Dendritic cell treated with granulocyte-macrophage colony-stimulating factor and Interleukin-4, amounts not matched to agents 40 ng/mL and 50 ng/mL, for 4 days (primary cell): ENCODE results near the gene GMPR2.
"Not testable (repeated sequence)": the region's sequence is repeated elsewhere in the genome, so short reads cannot be mapped to it uniquely, and the experiment has no call there.

Source experiments
- H3K27ac Mint-ChIP-seq: one replicate; pipeline ENCODE4 v1.8.0; 2022; ENCODE audit warnings: mild to moderate bottlenecking, mixed read lengths
- H3K27me3 Mint-ChIP-seq: one replicate; pipeline ENCODE4 v1.8.0; 2022; ENCODE audit warnings: mild to moderate bottlenecking, mixed read lengths
- H3K36me3 Mint-ChIP-seq: one replicate; pipeline ENCODE4 v1.8.0; 2022; ENCODE audit warnings: low read depth, mixed read lengths
- H3K4me1 Mint-ChIP-seq: one replicate; pipeline ENCODE4 v1.8.0; 2022; ENCODE audit warnings: low read depth, mixed read lengths
- H3K4me3 Mint-ChIP-seq: one replicate; pipeline ENCODE4 v1.8.0; 2022; ENCODE audit warnings: mild to moderate bottlenecking, moderate library complexity, mixed read lengths
- H3K9me3 Mint-ChIP-seq: one replicate; pipeline ENCODE4 v1.8.0; 2022; ENCODE audit warnings: mixed read lengths
- intact Hi-C: fragments of 100-400 bp; cut with micrococcal nuclease; formaldehyde crosslinking; loops from one replicate; pipeline ENCODE4 v1.15.0; 2022

Gene GMPR2

DNA sequence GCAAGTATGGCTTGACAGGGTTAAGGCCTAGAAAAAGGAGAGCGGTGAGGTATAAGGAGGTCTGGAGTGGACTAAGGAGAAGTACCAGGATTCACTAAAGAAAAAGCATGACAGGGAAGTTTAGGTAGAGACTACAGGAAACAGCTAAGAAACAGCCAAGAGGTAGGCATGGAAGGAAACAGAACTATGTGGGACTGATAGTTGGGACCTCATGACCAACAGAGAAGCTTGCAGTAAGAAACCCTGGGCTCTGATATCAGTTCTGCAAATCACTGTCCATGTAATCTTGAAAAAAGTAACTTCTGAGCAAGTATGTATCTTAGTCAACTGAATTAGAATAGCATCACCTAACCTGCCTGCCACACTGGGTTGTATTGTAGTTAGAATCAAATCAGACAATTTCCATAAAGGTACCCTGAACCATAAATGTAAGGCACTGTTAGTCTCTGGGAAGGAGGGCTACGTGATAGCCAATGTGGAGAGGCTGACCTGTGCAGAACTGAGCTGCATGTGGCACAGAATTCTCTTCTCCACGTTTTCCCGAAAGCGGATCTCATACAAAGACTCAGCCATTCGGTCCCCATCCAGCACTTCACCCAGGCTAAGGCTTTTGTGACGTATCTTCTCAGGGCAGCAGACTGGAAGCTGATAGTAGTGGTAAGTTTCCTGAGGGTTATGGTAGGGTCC, 38.4 kb upstream of the GMPR2 start:
- H3K4me3 Mint-ChIP-seq: peak overlapping the region; percentile 94
- intact Hi-C loops: no loop called here
- no peaks in the 10 kb centered on the region for H3K27me3 Mint-ChIP-seq
- H3K9me3 Mint-ChIP-seq: peaks cover 5% of the 10 kb centered on the region
- H3K27ac Mint-ChIP-seq: peak overlapping the region; percentile 94
- H3K4me1 Mint-ChIP-seq: peaks cover 66% of the 10 kb centered on the region
- H3K36me3 Mint-ChIP-seq: peaks cover 76% of the 10 kb centered on the region

GRCh38 chr14:24194873-24195185, 37.9 kb upstream of the GMPR2 start:
- H3K27ac Mint-ChIP-seq: peak overlapping the region; percentile 94
- peaks cover 68% of the 10 kb centered on the region for H3K4me1 Mint-ChIP-seq
- H3K4me3 Mint-ChIP-seq: peak overlapping the region; percentile 94
- intact Hi-C loops: loop anchor here (1.0 to 5.0 kb wide), 2 partner anchors 18 to 33 kb away; partner anchors contain the start of genes CHMP4A and IRF9
- H3K9me3 Mint-ChIP-seq: peaks cover 10% of the 10 kb centered on the region
- peaks cover 78% of the 10 kb centered on the region for H3K36me3 Mint-ChIP-seq
- no peaks in the 10 kb centered on the region for H3K27me3 Mint-ChIP-seq

GRCh38 chr14:24195186-24196070, 37.3 kb upstream of the GMPR2 start, which contains the start of gene TM9SF1:
Gene TM9SF1, minus strand, starts transcription at chr14:24195441. Its CDS starts 422 bp downstream, at chr14:24195019.
- Mint-ChIP-seq H3K27me3 (no peaks in the 10 kb centered on the region), H3K4me3 (peak within 1 kb of the TSS; percentile 94), H3K27ac (peak within 1 kb of the TSS; percentile 94), H3K4me1 (peaks cover 64% of the 10 kb centered on the region), H3K36me3 (peaks cover 78% of the 10 kb centered on the region), H3K9me3 (peaks cover 10% of the 10 kb centered on the region)
- intact Hi-C loops: loop anchor here (1.0 to 5.0 kb wide), 2 partner anchors 18 to 33 kb away; partner anchors contain the start of genes CHMP4A and IRF9

- Mint-ChIP-seq H3K9me3 (peaks cover 13% of the 10 kb centered on the region), H3K27ac (peak overlapping the region; percentile 94), H3K36me3 (peaks cover 77% of the 10 kb centered on the region), H3K4me1 (peaks cover 64% of the 10 kb centered on the region), H3K27me3 (no peaks in the 10 kb centered on the region), H3K4me3 (peak overlapping the region; percentile 94)
- intact Hi-C loops: loop anchor here (5.0 kb wide), 1 partner anchor 34 kb away; the partner anchor contains the start of gene IRF9
Measured at GRCh38 chr14:24196071-24197055, 36.4 kb upstream of the GMPR2 start.

GRCh38 chr14:24197056-24197450, 35.7 kb upstream of the GMPR2 start:
- peaks cover 57% of the 10 kb centered on the region for H3K4me1 Mint-ChIP-seq
- peak overlapping the region; percentile 94 for H3K27ac Mint-ChIP-seq
- no peaks in the 10 kb centered on the region for H3K27me3 Mint-ChIP-seq
- intact Hi-C loops: loop anchor here (5.0 kb wide), 1 partner anchor 35 kb away; the partner anchor contains the start of gene IRF9
- peak overlapping the region; percentile 94 for H3K4me3 Mint-ChIP-seq
- H3K9me3 Mint-ChIP-seq: peaks cover 20% of the 10 kb centered on the region
- H3K36me3 Mint-ChIP-seq: peaks cover 77% of the 10 kb centered on the region

GRCh38 chr14:24198814-24199524, 33.8 kb upstream of the GMPR2 start:
- Mint-ChIP-seq H3K36me3 (peaks cover 84% of the 10 kb centered on the region), H3K4me1 (peaks cover 45% of the 10 kb centered on the region)

GRCh38 chr14:24202538-24202937, 30.2 kb upstream of the GMPR2 start:
- Mint-ChIP-seq H3K9me3 (peaks cover 32% of the 10 kb centered on the region), H3K36me3 (peaks cover 96% of the 10 kb centered on the region), H3K4me1 (peaks cover 28% of the 10 kb centered on the region)
- intact Hi-C loops, H3K27me3 Mint-ChIP-seq, H3K27ac Mint-ChIP-seq, H3K4me3 Mint-ChIP-seq: not testable (repeated sequence)

More at GRCh38 chr14:24198814-24199524, 33.8 kb upstream of the GMPR2 start:
- H3K4me3 Mint-ChIP-seq: no peak overlapping the region
- no peaks in the 10 kb centered on the region for H3K27me3 Mint-ChIP-seq
- peak overlapping the region; percentile 50 for H3K27ac Mint-ChIP-seq
- H3K9me3 Mint-ChIP-seq: peaks cover 32% of the 10 kb centered on the region
- intact Hi-C loops: loop anchor here (5.0 kb wide), 1 partner anchor 37 kb away; the partner anchor contains the start of gene IRF9

DNA sequence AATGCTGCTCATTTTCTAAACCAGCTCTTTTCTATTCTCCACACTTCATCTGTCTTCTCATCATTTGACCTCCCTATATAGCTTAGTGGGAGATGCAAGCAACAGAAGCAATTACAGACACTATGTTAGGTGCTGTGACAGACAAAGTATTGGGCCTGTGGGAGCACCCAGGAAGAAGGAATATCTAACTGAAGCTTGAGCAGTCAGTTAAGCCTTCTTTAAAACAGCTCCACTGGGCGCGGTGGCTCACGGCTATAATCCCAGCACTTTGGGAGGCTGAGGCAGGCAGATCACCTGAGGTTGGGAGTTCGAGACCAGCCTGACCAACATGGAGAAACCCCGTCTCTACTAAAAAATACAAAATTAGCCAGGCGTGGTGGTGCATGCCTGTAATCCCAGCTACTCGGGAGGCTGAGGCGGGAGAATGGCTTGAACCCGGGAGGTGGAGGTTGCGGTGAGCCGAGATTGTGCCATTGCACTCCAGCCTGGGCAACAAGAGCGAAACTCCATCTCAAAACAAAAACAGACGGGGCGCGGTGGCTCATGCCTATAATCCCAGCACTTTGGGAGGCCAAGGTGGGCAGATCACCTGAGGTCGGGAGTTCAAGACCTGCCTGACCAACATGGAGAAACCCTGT, 29.4 kb upstream of the GMPR2 start:
- H3K27me3 Mint-ChIP-seq, intact Hi-C loops, H3K4me3 Mint-ChIP-seq, H3K27ac Mint-ChIP-seq: not testable (repeated sequence)
- H3K36me3 Mint-ChIP-seq: peaks cover 98% of the 10 kb centered on the region
- peaks cover 32% of the 10 kb centered on the region for H3K4me1 Mint-ChIP-seq
- peaks cover 32% of the 10 kb centered on the region for H3K9me3 Mint-ChIP-seq

DNA sequence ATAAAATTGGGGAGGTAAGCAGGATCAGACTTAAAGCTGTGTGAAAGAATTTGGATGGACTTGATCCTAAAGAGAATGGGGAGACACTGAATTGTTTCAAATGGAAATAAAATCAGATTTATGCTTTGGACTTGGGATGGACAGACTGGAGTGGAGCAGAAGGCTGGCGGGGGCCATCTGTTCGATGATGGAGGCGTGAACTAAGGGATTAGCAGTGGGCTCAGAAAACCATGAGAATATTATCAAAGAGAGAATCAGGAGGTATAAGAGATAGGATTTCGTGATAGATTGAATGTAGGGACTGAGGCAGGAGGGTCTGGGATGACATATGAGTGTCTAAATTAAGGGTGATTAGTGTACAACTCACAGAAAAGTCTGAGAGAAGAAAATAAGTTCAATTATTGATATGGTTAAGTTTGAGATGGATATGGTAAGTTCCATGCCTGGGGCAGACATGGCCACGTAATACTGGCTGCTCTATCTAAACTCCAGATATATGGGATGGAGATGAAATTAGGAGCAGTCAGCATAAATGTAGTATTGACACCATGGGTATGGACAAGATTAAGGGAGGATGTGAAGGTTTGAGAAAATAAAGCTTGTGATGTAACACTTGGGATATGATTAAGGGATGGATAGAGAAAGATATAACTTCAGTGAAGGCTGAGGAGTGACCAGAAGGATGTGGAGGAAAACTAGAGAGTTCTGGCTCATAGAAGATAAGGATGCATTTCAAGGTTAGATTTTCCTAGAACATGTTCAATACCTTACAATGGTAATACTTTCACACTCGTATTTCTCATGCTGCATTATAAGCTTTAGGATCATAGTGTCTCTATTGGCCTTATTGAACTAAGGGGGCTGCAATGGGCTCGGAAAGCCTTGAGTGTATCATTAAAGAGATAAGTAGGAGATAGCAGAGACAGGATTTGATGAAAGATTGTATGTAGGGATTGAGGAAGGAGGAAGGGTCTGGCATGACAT, 28.3 kb upstream of the GMPR2 start:
- no peak overlapping the region for H3K27ac Mint-ChIP-seq
- peaks cover 26% of the 10 kb centered on the region for H3K9me3 Mint-ChIP-seq

GRCh38 chr14:24206260-24207103, 26.2 kb upstream of the GMPR2 start:
- Mint-ChIP-seq H3K4me3 (no peak overlapping the region), H3K4me1 (peaks cover 32% of the 10 kb centered on the region), H3K27ac (no peak overlapping the region), H3K36me3 (peaks cover 99% of the 10 kb centered on the region), H3K9me3 (peaks cover 18% of the 10 kb centered on the region), H3K27me3 (no peaks in the 10 kb centered on the region)
- intact Hi-C loops: no loop called here

More for the DNA sequence above, 28.3 kb upstream of the GMPR2 start:
- Mint-ChIP-seq H3K36me3 (peaks cover 97% of the 10 kb centered on the region), H3K4me1 (peaks cover 21% of the 10 kb centered on the region), H3K4me3 (no peak overlapping the region), H3K27me3 (no peaks in the 10 kb centered on the region)
- intact Hi-C loops: no loop called here

- Mint-ChIP-seq H3K9me3 (peaks cover 12% of the 10 kb centered on the region), H3K27ac (no peak overlapping the region), H3K4me3 (no peak overlapping the region), H3K36me3 (peaks cover 99% of the 10 kb centered on the region), H3K4me1 (peaks cover 38% of the 10 kb centered on the region), H3K27me3 (no peaks in the 10 kb centered on the region)
- intact Hi-C loops: no loop called here
Measured at GRCh38 chr14:24207104-24207551, 25.6 kb upstream of the GMPR2 start.
